HG03432 (cell line): Measurements from ENCODE around the gene ZNF394.

ENCODE experiments used
- ATAC-seq: cut with Tn5 transposase; IDR thresholded peaks from one replicate; pipeline ENCODE4 v1.9.1; 2021; ENCODE audit warnings: mild to moderate bottlenecking, moderate library complexity; ENCODE audit not compliant: unreplicated experiment

The ZNF394 gene

DNA sequence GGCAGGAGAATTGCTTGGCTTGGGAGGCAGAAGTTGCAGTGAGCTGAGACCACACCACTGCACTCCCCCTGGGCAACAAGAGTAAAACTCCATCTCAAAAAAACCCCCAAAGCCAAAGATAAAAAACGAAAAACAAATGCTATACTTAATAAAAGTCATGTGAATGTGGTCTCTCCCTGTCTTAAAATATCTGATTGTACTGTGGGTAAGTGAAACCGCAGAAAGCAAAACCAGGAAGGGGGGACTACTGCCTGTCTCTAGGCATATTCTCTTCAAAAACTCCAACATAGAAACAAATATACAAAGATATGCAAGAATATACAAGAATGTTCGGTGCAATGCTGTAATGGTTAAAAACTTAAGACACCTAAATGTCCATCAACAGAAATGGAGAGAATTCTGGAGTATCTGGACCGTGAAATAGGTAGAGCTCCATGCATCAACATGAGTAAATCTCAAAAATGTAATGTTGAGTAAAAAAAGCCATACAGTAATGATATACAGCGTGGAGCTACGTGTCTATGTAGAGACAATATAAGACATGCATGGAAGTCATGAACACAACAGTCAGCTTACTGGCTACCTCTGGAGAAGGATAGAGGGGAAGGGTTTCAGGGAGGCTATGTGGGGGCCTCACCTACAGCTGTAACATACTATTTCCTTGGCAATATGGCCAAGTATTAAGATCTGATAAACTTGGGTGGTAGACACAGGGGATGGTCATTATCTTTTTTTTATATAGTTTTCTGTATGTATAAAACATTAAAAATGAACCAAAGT is 2.1 kb downstream of the ZNF394 start:
- no peak for ATAC-seq

DNA sequence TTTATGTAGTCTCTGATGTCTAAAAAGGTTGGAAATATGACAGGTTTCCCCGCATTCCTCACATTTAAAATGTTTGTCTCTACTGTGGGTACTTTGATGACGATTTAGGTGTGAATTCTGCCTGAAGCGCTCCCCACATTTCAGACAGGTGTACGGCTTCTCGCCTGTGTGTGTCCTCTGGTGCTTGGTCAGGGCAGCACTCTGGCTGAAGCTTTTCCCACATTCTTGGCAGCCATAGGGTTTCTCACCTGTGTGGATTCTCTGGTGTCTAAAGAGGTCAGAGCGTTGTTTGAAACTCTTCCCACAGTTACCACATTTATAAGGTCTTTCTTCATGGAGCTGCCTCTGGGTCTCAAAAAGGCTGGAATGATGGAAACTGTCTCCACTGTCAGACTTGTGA is 6.3 kb downstream of the ZNF394 start:
- ATAC-seq = no peak

DNA sequence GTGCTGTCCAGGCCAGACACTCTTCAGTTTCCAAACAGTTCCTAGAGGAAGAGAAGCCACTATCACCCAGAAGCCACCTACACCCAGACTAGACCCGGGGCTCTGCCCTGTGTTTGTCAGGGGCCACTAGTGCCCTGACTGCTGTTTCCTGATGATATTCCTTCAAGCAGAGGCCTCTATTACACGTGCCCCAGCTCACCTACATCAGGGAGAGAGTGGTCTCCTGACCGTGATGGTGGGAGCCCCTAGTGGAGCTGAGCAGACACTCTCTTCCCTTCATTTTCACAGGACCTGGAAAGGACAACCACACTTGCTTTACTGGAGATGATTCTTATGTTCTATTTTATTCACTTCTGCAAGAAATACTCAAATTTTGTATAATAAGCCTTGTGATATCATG is 9.2 kb downstream of the ZNF394 start:
- ATAC-seq = no peak

DNA sequence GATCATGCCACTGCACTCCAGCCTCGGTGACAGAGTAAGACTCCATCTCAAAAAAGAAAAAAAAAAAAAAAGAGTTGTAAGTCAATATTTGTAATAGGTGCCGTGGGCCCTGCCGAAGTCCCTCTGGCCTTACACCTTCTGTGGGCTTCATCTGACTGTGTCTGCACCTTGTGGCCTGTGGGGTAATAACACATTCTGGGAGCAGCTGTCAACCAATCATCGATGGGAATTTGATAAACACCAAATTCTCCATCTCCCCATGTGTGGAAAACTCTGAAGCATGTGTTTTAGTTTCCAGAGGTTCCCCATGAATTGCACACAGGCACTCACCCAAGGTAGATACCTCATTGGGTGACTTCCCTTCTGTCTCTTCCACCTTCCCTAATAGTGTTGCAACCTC is 10.8 kb downstream of the ZNF394 start:
- ATAC-seq = no peak

DNA sequence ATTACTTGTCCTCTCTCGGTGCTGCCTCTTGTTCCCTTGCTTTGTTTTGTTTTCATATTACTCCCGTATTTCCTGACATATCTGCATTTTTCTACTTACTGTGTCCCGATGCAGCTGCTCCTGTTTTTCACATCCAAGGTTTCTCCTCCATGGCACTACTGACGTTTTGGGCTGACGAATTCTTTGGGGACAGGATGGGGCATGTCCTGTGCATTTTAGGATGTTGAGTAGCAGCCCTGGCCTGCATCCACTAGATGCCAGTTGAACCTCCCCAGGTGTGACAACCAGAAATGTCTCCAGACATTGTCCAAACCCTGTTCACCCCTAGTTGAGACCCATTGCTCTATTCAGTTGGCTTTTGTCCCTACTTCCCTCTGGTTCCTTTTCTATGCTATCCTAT is 15.0 kb downstream of the ZNF394 start:
- ATAC-seq = no peak

DNA sequence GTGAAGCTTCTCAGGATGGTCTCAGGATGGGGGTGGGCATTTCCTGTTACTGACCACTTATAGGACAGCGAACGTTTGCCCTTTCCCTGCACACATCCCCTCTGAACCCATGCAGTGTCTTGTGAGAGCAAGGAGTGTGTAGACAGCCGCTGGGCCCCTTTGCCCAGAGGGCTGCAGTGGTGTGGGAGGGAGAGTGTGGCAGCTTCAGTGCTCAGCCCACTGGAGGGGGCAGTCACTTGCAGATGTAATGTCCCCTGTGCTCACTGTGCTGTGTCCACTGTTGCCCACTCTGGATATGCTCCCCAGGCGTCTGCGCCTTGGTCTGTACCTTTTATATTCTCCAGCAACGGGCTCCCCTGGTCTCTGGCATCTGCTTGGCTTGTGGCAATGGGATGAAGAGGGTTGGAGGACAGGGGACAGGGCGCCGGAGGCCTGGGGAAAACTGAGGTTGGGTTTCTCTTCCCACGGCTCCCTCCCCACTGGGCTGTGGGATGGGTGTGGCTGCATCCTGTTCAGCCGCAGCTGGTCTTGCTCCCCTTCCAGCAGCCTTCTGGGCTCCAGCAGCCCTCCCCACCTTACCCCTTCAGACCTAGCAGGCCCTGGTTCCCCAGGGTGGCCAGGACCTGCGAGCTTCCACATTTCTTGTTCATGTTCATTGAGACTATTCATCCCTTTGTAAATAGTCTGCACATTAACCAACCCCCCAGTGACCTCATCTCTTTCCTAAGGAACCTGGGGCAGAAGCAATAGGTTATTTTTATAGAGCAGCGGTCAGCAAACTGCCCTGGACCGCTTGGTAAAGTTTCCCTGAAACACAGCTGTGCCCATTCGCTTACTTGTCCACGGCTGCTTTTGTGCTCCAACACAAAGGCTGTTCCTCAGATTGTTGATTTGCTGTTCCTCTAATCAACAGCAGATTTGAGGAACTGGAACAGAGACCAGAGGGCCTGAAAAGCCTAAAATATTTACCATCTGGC is 21.3 kb downstream of the ZNF394 start:
- ATAC-seq = no peak

DNA sequence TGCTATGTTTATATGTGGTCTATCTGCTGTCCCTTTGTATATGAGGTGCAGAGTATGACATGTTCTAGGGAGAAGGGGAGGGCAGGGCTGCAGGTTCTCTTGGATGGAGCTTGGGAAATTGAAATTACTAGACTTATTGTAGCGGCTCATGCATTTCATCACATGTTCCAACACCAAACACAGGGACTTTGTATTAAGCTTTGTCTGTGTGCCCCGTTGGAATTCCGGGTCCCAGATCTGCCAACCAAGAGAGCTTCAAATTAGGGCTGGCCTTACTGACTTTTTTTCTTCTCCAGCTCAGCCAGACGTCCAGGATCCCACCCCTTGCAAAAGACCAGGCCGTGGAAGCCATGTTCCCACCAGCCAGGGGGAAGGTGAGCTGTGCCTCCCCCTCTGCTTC is 24.0 kb downstream of the ZNF394 start:
- ATAC-seq = no peak

DNA sequence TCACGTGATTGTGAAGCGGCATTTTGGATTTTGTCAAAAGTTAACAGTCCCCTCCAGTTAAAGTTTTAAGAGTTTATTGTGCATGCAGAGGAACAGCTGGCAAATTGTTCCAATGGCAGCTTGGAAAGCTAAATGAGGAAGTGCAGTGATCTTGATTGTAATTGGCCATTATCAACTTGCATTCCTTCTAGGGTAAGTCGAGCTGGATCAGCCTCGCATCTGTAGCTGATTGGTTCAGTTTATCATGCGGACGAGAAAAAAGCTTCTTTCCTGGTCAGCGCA is 26.8 kb downstream of the ZNF394 start:
- ATAC-seq = no peak

DNA sequence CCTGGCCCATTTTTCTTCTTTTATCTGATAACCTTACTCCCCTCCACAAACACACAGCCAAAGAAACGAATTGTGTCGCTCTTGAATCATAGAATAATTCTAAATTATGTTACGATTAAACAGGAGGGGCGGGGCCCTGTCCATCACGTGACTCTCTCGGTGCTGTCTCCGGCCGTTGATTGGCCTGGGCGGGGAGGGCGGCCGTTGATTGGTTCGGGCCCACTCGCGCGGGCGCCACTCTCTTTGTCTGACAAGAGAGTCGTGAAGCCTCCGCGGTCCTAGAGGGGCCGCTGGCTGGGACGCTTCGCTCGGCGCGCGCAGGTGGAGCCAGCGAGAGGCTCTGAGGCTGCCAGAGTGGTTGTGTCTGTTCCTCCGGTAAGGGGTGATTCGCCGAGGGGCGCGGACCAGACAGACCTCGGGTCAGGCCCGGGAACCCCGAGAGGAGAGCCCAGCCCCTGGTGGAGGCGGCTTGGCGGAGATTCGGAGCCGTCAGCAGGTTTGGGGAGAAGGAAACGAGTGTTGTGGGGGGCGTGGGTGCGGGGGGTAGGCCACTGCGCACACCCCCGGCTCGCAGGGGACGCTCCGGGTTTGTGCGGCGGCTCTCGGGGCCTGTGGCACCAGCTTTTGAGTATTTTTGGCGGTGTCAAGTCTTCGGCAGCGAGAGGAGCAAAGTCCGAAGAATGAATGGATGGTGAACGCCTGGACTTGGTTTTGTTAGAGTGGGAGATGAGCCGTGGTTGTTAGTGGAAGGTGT is 27.3 kb downstream of the ZNF394 start, which contains the start of gene ZNF789:
TSS of gene ZNF789 (plus strand) at position 330 of the 754 bp plus-strand sequence. CDS start 3,567 bp downstream, outside the sequence.
- ATAC-seq = peak; percentile 97

DNA sequence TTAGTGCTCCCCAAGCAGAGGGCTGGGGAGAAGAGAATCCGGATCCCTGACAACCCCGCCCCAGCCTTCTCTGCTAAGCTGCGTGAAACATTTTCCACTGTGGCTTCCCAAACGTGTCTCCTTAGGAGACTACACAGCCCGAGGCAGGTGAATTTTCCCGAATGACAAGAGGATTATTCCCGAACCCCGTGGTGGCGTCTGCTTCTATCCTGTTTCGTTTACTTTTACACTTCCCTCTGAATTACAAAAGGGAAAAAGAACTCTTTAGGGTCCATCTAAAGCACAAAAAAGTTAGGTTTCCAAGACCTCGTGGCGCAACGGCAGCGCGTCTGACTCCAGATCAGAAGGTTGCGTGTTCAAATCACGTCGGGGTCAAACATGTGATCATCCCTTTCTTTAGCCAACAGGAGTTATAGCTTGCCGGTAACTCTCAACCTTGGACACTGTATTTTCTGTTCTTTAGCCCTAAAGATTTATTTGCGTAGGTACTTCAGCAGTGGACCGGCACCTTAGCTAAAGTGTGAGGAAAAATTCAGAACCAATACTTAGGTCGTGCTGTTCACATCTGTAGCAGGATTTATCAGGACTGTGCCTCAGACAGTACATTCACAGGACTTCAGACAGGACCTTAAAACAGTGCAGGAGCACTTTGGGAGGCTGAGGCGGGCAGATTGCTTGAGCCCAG is 30.6 kb downstream of the ZNF394 start:
- no peak for ATAC-seq

DNA sequence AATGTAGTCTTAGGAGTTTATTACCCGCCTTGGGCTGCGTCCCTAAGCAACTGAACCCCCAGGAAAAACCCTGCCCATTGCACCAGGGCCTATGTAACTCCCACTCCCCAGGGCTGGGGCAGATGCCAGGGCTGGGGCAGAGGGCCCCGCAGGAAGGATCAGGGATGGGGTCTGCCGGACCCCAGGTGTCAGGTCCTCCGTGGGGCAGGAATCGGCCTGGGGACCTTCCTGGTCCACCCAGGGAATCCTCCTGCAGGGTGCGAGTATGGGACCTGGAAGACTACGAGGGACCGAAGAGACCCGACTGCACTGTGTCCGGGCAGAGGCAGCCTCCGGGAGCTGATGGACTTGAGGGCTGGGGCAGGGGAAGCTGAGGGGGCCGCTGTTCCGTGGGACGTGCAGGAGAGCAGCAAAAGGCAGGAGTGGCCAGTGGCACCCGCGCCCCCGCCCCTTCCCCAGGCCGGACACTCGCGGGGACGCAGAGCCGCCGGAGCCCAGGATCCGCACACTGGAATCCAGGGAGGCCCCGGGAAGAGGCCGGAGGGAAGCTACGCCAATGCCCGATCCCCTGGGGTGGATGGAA is 31.7 kb downstream of the ZNF394 start:
- no peak for ATAC-seq

DNA sequence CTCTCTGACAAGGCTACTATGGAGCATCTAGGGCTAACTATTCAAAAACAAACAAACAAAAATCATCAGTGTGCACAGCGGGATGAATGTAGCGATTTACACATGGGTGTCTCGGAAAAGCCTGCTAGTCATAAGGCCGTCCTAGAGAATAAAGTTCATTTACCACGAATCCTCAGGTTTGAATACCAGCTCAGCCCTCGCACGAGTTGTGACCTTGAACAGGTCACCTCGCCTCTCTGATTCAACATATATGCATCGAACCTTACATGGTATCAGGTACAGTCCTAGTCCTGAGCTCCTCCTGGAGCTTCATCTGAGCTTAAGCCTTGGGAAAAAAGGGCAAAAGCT is 34.7 kb downstream of the ZNF394 start:
- no peak for ATAC-seq

DNA sequence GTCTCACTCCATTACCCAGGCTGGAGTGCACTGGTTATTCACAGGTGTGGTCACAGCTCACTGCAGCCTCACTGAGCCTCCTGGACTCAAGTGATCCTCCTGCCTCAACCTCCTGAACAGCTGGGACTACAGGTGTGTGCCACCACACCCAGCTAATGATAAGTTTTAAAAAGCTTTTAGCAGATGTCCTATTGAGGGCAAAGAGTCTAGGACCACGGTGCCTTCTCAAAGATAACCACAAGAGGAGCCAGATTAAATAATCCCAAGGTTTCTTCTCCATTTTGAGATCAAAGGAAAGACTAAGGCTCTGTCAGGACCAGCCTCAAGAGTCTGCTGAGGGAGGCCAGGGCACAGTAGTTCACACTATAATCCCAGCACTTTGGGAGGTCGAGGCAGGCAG is 38.9 kb downstream of the ZNF394 start:
- ATAC-seq = no peak

DNA sequence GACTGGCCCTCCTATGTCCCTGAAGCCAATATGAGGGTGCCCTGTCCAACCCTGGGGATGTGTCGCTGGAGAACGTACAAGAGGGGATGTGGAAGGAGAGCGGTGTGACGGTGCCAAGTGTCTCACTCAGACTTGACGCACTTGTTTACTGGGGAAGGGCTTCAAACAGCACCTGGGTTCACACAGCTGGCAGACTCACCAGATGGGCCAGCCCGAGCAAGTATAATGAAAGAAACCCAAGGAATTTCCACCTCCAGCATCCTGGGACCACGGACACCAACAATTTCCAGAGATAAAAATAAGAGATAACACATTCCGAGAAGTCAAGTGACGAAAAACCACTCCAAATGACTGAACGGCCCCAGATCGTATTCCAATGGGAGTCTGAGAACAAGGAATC is 39.4 kb downstream of the ZNF394 start:
- ATAC-seq = no peak

DNA sequence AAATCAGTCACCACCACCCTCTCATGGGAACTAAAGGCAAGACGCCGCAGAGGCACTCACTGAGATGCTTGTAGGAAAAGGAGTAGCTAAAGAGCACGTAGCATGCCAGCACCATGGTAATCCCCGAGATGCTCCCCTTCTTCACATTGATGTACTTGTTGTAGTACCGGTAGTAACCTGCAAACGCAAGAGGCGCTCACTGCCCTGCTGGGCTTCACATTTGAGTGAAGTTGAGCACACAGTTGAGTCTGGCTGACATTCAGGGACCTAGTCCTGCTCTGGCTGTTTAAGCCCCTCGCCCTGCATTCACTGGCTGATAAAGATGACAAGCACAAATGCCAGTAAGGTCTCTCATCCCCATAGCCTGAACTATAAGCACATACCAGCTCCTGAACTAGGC is 41.0 kb downstream of the ZNF394 start:
- ATAC-seq = no peak

DNA sequence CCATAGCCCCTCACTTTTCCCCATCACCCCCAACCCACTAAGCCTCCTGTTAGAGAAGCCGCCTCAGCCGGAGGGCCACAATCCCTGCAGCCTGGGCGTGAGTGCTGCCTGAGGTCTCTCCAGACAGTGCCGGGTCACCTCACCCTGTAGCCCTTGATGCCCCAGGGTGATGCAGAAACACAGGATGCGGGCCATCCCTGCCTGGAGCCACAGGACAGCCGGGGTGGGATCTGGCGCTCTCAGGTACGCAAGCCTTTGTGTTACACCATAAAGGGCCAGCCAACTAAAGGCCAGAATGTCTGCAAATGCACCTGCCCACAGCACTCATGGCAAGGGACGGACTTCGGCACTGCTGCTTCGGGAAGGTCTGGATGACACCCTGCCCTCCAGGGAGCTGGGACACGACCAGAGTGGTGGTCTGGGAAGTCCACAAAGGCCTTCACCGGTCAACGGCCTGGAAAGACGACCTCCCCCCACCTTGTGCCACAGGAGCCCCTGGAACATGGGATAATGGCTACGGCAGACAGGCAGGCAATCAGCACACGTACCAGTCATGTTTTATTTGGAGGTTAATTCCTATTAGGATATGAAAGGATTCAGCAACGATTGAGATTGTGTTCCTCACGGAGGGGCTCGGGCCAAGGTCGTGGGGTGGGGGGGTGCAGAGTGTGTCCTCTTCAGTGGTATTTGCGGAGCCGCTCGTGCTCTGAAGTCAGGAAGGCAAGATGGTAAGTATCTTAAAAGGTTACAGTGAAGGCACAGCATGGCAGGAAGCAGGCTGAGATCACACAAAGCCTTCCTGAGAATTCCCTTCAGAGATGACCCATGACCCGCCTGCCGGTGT is 42.2 kb downstream of the ZNF394 start:
- no peak for ATAC-seq

DNA sequence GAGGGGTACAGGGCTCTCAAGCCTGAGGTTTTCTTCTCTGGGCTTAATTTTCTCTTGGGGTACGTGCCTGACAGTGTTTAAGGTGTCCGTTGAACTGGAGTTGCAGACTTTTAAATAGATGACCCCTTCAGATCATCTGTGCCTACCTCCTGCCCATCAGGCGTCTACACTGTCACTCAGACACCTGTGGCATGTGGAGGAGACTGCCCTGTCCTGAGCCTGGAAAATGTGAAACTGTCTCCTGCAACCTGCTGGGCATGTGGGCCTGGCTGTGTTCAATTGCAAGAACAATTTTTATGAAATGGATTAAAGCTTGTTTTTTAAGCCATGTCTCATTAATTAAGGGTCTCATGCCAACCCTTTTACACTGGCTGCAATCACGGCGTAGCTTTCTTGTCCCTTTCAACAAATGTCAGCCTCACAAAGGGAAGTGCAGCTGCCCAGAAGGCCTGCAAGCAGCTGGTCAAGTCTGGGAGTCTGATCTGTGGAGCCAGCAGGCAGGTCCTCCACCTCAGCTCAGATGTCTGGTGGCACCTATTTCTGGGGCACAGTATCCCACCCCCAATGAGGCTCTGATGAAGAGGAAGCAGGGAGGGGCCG is 42.9 kb downstream of the ZNF394 start:
- ATAC-seq = no peak

DNA sequence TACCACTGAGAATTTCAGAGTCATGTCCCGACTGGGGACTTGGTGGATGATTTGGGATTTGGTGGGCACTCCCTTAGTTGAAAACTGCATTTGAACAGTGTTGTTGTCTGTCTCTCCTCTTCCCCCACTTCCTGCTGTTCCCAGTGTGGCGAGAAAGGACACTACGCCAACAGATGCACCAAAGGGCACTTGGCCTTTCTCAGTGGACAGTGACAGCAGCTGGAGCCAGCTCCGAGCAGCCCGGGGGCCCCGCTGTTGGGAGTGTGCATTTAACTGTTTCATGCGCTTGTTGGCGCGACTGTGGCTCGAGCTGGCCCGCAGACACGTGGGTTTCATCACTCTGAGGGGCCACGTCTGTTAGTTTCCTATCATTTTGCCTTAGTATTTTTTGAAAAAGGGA is 43.8 kb downstream of the ZNF394 start:
- no peak for ATAC-seq

DNA sequence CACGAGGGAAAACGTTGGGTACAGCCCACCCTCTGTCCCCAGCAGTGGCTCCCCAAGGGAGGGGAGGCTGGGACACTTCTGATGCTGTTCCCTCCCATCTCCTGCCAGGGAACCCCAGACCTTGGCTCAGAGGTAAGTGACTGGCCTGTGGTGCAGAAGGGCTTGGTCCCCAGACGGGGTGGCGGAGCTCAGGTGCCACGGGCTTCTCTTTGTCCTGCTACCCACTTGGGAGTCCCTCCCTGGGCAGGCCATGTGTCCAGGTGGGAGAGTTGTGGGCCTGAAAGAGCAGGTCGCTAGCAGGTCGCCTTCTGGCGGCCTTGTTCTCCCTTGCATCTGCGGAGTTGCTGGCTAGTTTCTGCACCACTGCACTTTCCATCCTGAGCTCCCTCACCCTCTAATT is 44.2 kb downstream of the ZNF394 start:
- no peak for ATAC-seq
